Measurements from ENCODE around the gene PRM2.

PRM2 gene

DNA sequence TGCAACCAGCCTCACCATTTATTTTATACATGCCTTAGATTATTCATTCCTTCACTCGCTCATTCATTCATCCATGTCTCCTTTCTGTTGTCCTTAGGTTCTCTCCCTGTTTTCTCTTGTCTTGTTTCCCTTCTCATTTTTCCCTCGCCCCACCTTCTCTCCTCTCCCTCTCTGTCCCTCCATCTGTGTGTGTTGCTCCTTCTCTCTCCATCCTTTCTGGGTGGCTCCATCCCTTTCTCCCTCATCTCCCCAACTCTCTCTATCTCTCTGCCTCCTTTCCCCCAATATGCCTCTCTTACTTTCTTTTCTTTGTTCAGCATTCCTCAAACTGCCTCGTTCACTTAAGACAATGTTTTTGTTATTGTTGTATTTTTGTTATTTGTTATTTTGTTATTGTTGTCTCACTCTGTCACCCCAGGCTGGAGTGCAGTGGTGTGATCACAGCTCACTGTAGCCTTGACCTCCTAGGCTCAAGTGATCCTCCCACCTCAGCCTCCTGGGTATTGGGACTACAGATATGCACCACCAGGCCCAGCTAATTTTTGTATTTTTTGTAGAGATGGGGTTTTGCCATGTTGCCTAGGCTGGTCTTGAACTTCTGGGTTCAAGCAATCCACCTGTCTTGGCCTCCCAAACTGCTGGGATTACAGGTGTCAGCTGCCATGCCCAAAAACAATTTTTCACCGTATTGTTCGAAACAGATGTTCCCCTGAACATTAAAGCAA, 34.6 kb downstream of the PRM2 start:
- no peak overlapping the region for H3K4me3 ChIP-seq (replicated peaks; ENCODE audit: low read depth, low read length)
- no peak for DNase-seq (ENCODE audit: low read depth)
- TF ChIP-seq, protein P1, sequence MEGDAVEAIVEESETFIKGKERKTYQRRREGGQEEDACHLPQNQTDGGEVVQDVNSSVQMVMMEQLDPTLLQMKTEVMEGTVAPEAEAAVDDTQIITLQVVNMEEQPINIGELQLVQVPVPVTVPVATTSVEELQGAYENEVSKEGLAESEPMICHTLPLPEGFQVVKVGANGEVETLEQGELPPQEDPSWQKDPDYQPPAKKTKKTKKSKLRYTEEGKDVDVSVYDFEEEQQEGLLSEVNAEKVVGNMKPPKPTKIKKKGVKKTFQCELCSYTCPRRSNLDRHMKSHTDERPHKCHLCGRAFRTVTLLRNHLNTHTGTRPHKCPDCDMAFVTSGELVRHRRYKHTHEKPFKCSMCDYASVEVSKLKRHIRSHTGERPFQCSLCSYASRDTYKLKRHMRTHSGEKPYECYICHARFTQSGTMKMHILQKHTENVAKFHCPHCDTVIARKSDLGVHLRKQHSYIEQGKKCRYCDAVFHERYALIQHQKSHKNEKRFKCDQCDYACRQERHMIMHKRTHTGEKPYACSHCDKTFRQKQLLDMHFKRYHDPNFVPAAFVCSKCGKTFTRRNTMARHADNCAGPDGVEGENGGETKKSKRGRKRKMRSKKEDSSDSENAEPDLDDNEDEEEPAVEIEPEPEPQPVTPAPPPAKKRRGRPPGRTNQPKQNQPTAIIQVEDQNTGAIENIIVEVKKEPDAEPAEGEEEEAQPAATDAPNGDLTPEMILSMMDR (IDR thresholded peaks at IDR 0.05; ENCODE audit: low read length, missing control alignments) = no peak

DNA sequence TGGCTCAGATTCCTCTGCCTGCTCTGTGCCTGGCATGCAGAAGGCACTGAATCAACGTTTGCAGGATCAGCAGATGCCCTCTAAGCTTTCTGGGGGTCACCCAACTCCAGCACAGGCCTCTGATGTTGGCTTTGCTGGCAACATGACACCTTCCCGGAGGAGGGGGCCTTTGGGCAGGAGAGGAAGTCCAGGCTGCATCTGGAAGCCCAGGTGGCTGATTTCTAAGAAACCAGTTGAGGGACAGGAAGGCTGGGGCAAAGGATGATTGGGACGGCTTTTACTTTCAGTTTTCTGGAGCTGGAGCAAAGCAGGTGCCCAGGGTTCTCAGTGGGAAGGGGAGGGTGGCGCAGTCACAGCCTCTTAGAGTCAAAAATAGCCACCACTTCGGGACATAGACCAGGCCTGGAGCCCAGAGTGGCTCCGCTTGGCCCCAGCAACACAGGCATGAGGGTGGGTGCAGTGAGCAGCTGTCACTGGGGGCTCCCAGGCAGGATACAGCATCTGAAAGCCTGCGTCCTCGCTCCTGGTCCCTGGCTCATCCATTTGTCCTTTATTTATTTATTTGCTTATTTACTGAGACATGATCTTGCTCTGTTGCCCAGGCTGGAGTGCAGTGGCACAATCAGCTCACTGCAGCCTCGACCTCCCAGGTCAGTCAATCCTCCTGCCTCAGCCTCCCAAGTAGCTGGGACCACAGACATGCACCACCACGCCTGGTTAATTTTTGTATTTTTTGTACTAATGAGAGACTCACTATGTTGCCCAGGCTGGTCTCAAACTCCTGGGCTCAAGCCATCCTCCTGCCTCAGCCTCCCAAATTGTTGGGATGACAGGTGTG, 35.4 kb downstream of the PRM2 start:
- no peak for DNase-seq (ENCODE audit: low read depth)
- TF ChIP-seq, protein P1 (IDR thresholded peaks at IDR 0.05; ENCODE audit: low read length, missing control alignments) = no peak
- no peak overlapping the region for H3K4me3 ChIP-seq (replicated peaks; ENCODE audit: low read depth, low read length)

DNA sequence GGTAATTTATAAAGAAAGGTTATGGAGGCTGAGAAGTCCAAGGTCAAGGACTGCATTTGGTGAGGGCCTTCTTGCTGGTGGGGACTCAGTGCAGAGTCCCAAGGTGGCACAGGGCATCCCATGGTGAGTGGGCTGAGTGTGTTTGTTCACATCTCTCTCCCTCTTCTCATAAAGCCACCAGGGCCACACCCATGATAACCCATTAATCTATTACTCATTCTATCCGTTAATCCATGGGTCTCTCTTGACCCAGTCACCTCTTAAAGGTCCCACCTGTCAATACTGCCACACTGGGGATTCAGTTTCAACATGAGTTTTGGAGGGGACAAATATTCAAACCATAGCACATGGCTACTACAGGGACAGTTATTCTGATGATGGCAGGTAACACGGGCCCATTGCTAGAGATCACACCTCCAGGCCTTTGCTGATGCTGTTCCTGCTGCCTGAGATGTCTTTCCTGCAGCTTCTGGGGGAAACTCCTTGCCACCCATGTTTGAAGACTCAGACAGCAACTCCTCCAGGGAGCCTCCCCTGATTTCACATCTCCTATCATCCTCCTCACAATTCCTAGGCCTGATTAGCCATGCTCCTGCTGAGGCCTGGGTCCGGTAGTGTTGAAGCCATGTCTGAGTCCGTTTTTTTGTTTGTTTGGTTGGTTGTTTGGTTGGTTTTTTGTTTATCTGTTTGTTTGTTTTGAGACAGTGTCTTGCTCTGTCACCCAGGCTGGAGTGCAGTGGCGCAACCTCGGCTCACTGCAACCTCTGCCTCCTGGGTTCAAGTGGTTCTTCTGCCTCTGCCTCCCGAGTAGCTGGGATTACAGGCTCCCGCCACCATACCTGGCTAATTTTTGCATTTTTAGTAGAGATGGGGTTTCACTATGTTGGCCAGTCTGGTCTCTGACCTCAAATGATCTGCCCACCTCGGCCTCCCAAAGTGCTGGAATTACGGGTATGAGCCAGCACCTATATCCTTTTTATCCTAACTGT, 36.3 kb downstream of the PRM2 start:
- DNase-seq (ENCODE audit: low read depth) = no peak

DNA sequence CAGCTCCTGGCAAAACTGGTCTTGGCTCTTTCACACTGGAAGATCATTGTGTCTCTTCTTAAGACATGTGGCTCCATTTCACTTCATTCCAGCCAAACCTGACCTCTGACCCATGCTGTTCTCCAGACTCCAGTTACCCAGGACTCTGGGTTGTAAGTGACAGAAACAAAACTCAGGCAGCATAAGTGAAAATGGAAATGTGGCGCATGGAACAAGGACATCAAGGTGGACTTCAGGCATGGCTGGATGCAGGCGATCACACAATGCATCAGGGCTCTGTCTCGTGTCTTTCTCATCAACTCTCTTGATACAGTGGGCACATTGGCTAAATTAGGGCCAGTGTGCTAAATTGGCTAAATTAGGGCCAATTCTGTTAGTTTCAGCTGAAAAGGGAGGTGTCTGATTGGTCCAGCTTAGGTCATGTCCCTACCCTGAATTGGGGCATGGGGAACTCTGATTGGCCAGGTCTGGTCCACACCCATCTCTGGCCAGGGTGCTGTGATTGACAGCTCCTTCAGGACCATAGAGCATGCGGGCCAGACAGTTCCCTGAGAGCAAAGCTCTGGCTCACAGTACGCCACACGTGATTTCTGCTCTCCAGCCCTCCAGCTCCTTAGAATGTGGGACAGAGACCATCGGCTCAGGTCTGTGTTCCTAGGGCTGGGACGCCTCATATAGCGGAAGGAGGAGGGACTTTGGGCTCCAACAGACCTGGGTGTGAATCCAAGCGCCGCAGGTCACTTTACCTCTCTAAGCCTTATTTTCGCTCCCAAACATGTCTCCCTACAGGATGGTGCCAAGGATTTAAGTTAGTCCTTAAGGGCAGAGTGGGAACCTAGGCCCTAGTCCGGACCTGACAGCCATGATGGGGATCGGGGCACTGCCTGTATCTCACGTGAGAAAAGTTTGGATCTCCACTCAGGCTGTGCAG, 37.7 kb downstream of the PRM2 start:
- DNase-seq (ENCODE audit: low read depth) = no peak
- TF ChIP-seq, protein P1 (IDR thresholded peaks at IDR 0.05; ENCODE audit: low read length, missing control alignments) = no peak
- H3K4me3 ChIP-seq (replicated peaks; ENCODE audit: low read depth, low read length) = no peak overlapping the region

More for the DNA sequence above, 36.3 kb downstream of the PRM2 start:
- H3K4me3 ChIP-seq (replicated peaks; ENCODE audit: low read depth, low read length) = no peak overlapping the region
- TF ChIP-seq, protein P1 (IDR thresholded peaks at IDR 0.05; ENCODE audit: low read length, missing control alignments) = no peak

DNA sequence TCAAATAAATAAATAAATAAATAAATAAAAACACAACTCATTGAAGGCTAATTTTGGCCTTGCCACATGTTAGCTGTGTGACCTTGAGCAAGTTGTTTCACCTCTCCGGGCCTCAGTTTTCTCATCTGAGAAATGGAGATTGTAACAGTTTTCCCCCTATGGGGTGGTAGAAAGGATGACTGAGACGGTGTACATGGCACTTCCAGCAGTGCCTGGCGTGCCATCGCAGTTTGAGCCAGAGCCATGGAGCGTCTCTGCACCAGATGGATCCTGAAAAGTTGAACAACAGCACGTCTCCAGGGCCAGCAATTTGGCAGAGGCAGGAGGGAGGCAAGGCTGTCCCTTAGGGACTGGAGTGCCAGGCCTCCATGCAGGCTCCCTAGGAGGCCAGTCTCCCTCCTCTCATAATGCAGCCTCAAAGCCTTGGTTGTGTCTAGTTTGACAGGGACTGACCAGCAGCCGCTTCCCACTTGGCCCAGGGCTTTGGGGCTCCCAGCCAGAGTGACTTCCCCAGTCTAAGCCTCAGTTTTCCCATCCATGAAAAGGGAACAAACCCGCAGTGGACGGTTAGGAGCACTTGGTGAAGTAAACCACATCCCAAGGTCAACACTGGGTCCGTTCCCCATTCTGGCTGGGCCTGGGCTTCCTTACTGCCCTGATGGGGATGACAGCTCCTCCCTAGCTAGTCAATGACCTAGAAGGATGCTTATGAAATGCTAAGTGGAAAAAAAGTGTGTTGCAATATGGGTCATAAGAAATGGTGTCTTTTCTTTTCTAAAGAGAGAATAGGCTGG, 39.6 kb downstream of the PRM2 start:
- DNase-seq (ENCODE audit: low read depth) = peak; percentile 50
- TF ChIP-seq, protein P1 (IDR thresholded peaks at IDR 0.05; ENCODE audit: low read length, missing control alignments) = no peak
- H3K4me3 ChIP-seq (replicated peaks; ENCODE audit: low read depth, low read length) = no peak overlapping the region

Measured in fibroblast of pulmonary artery (primary cell).